Suprapubic skin (tissue), 3 donors: ENCODE measurements around the gene CASP2.

Experiments
- POLR2A ChIP-seq, 2 donors: fragments of 450-650 bp; IDR thresholded peaks; one replicate each; pipeline ENCODE4 v1.6.1; 2017; ENCODE audit warnings: antibody characterized with exemption in 2 of 2, mild to moderate bottlenecking in 2 of 2, moderate library complexity in 2 of 2
- TF ChIP-seq, protein P1 (sequence below), 2 donors: fragments of 200-600 bp in 1 of 2; fragments of 450-650 bp in 1 of 2; sonication (generic) in 1 of 2; IDR thresholded peaks; one replicate each; pipeline ENCODE4 v1.5.1; 2016 to 2019; ENCODE audit warnings: antibody characterized with exemption in 2 of 2, mild to moderate bottlenecking in 1 of 2, moderate library complexity in 1 of 2

DNA sequence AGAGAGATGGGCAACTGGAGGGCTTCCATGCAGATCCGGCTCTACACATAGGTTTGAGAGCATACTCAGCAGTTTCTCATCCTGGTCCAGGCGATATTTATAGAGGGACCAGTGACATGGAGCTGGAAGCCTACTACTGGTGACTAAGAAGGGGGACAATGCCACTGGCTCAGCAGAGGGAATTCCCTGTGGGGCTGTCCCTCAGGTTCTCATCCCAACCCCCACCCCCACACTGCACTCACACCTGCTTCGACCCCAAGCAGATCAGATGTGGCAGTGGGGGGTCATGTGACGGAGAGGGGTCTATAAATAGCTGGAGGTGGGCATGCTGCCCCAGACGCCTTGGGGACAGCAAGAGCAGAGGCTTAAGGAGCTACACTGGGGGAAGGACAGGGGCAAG, 27.6 kb downstream of the CASP2 start, which contains the start of gene CLCN1:
- TF ChIP-seq, protein P1, sequence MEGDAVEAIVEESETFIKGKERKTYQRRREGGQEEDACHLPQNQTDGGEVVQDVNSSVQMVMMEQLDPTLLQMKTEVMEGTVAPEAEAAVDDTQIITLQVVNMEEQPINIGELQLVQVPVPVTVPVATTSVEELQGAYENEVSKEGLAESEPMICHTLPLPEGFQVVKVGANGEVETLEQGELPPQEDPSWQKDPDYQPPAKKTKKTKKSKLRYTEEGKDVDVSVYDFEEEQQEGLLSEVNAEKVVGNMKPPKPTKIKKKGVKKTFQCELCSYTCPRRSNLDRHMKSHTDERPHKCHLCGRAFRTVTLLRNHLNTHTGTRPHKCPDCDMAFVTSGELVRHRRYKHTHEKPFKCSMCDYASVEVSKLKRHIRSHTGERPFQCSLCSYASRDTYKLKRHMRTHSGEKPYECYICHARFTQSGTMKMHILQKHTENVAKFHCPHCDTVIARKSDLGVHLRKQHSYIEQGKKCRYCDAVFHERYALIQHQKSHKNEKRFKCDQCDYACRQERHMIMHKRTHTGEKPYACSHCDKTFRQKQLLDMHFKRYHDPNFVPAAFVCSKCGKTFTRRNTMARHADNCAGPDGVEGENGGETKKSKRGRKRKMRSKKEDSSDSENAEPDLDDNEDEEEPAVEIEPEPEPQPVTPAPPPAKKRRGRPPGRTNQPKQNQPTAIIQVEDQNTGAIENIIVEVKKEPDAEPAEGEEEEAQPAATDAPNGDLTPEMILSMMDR (IDR thresholded peaks at IDR 0.05) = no peak
- no peak for TF ChIP-seq POLR2A (IDR thresholded peaks at IDR 0.05)
